ENCODE measurements around the gene SIPA1L3. TPM values are rescaled to one million over a fixed set of nuclear protein-coding genes. Genes with fewer than 3 reads are reported as not detected.

The SIPA1L3 gene
- total RNA-seq, 4 donors from 2014 or later: 11.1 to 25.3 (median 14.5) TPM

DNA sequence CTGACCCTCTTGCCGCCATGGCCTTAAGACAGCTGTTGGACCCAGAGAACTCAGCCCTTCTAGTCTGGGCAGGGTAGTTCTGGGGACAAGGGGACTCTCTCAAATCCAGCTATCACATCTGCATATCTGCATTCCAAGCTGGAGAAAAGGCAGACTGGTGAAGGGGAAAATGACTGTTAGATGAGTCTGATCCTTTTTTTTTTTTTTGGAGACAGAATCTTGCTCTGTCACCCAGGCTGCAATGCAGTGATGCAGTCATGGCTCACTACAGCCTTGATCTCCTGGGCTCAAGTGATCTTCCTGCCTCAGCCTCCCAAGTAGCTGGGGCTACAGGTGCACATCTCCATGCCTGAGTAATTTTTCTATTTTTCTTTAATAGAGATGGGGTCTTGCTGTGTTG, 114.3 kb downstream of the SIPA1L3 start:
- intact Hi-C loops (cut with DNase I): no loop called here

DNA sequence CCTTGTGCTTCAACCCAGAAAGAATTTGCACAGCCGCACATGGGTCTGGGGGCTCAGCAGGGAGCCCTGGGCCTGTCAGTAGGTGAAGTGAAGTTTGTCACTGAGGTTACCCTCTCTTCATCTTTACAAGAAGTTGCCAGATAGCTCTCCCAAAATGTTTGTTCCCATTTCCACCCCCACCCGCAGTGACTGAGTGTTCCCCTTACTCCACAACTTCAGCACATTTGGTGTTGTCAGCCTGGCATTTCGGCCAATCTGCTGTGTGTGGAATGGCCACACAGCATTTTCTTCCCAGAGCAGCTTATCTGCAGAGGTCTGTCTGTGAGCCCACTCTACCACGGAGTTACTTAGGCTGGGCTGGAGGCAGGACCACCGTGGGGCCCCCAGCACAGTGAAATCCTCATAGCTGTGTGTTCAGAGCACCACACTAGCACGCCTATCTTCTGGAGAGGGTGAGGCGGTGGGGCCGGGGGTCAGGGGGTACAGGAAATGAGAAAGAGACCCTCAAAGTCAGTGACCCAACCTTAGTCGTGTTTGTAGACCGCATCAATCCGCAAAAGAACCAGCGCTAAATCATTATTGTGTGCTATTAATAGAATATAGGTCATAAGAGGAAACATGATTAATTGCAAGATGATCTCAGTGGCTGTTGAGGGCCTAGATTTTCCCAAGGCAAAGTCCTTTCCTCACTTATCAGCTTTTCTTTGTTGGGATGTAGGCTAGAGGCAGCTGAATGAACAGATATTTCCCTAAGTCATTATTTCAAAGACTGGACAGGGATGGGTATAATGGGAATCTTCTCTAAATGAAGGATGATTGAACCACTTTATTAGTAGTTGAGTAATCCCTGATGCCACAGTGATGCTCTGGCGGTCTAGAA, 116.0 kb downstream of the SIPA1L3 start:
- H3K27me3 ChIP-seq: no peaks in the 10 kb centered on the region
- TF ChIP-seq, protein P1, sequence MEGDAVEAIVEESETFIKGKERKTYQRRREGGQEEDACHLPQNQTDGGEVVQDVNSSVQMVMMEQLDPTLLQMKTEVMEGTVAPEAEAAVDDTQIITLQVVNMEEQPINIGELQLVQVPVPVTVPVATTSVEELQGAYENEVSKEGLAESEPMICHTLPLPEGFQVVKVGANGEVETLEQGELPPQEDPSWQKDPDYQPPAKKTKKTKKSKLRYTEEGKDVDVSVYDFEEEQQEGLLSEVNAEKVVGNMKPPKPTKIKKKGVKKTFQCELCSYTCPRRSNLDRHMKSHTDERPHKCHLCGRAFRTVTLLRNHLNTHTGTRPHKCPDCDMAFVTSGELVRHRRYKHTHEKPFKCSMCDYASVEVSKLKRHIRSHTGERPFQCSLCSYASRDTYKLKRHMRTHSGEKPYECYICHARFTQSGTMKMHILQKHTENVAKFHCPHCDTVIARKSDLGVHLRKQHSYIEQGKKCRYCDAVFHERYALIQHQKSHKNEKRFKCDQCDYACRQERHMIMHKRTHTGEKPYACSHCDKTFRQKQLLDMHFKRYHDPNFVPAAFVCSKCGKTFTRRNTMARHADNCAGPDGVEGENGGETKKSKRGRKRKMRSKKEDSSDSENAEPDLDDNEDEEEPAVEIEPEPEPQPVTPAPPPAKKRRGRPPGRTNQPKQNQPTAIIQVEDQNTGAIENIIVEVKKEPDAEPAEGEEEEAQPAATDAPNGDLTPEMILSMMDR (IDR thresholded peaks at IDR 0.05): no peak
- no peak for TF ChIP-seq POLR2A (IDR thresholded peaks at IDR 0.05)
- no peaks in the 10 kb centered on the region for H3K36me3 ChIP-seq
- H3K4me1 ChIP-seq: peaks cover 0 to 34% (median 0%) of the 10 kb centered on the region in 3 donors
- H3K4me3 ChIP-seq: no peak overlapping the region
- peak overlapping the region in 2 of 4 donors; percentile 36 to 62 for H3K27ac ChIP-seq
- no peak for DNase-seq
- no peaks in the 10 kb centered on the region for H3K9me3 ChIP-seq
- 69 to 72% methylated on average over 10 to 12 of the region's 13 CpGs for WGBS, 2 donors
- intact Hi-C loops (cut with DNase I): no loop called here

More for the DNA sequence above, 114.3 kb downstream of the SIPA1L3 start:
- WGBS, 2 donors: 83 to 100% methylated on average over 1 of the region's 1 CpG
- H3K4me1 ChIP-seq: peaks cover 0 to 34% (median 0%) of the 10 kb centered on the region in 3 donors
- no peaks in the 10 kb centered on the region for H3K9me3 ChIP-seq
- H3K4me3 ChIP-seq: no peak overlapping the region
- H3K36me3 ChIP-seq: no peaks in the 10 kb centered on the region
- TF ChIP-seq POLR2A (IDR thresholded peaks at IDR 0.05): no peak
- TF ChIP-seq, protein P1 (IDR thresholded peaks at IDR 0.05): no peak
- DNase-seq: no peak
- no peak overlapping the region for H3K27ac ChIP-seq
- H3K27me3 ChIP-seq: no peaks in the 10 kb centered on the region

DNA sequence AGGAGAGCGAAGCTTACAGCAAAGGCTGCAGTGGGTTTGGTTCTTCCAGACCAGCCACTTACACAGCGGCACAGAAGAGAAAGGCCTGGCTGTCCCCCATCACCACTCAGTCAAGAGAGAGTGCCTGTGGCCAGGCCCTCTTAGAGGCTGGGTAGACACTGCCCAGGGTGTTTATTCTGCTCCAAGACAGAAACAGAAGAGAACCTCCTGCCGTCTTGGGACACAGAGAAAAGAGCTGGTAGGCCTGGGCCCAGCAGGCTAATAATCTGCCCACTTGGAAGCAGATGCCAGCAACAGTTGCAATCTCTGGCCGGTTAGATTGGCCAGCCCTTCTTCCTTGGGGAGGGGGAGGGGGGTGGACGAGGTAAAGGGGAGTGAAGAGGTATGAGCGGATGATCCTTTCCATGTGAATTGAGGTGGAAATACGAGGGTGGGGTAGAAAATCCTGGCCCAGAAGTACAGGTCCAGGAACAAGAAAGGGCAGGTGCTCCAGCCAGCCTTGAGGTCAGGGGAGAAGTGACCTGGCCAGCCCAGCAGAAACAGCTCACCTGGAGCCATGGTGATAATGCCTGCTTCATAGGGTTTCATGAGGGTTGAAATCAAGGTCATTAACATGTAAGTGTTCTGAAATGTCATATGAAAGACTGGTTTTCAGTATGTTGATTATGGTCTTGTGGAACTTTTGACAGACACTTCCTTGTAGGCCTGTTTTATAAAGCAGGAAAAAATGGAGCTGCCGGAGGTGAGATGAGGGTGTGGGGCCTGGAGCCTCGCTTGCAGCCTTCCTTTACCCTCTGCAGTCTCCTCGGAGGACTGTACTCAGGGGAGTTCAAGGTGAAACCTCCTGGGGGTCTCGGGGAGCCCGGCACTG, 116.9 kb downstream of the SIPA1L3 start:
- no peak for DNase-seq
- WGBS, 2 donors: 73 to 79% methylated on average over 9 to 12 of the region's 12 CpGs
- H3K4me3 ChIP-seq: no peak overlapping the region
- TF ChIP-seq POLR2A (IDR thresholded peaks at IDR 0.05): no peak
- TF ChIP-seq, protein P1 (IDR thresholded peaks at IDR 0.05): no peak
- no peaks in the 10 kb centered on the region for H3K9me3 ChIP-seq
- no peaks in the 10 kb centered on the region for H3K27me3 ChIP-seq
- intact Hi-C loops (cut with DNase I): no loop called here
- peak overlapping the region in 3 of 4 donors; percentile 36 to 62 (median 53) for H3K27ac ChIP-seq
- H3K4me1 ChIP-seq: peaks cover 0 to 34% (median 0%) of the 10 kb centered on the region in 3 donors
- H3K36me3 ChIP-seq: no peaks in the 10 kb centered on the region

DNA sequence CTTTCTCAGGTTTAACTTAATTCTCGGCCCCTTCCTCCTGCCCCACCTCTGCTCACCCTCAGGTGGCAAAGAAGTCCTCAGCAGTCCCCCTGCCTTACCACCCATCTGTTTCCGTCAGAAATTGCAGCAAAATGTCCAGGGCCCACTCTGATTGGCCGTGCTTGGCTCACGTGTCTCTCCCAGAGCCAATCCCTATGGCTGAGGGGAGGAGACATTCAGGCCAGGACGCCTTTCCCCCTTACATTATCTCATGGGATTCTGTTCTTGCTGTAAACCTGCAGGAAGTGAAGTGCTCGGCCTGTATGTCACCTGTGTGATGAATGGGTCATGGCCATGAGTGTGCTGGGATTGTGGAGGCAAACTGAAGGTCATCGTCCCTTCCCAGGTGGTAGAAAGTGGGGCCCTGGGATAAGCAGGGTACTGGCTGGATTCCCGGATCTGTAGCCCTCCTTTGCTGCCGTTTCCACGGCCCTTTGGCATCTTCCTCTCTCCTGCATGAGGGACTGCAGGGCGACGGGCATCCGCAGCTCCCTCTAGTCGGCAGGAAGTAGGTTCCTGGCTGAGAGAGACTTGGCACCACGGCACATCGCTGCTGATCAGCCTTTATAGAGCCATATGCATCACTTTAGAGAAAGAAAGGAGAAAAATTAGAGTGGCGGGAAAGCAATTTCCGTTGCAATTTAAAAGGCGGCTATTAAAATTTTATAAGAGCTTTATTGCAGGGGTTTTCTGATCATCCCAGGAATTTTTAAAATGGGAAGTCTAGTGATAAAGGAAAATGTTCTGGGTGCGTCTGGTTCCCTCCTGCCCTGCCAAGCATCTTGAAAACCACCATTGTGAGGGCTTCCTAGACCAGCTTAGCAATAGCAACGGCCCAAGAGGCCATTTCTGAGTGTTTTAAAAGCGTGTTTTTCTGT, 118.2 kb downstream of the SIPA1L3 start:
- TF ChIP-seq, protein P1 (IDR thresholded peaks at IDR 0.05): no peak
- TF ChIP-seq POLR2A (IDR thresholded peaks at IDR 0.05): no peak
- DNase-seq: no peak
- Histone ChIP-seq H3K27ac (peak overlapping the region in 3 of 4 donors; percentile 36 to 58 (median 53)), H3K4me3 (no peak overlapping the region), H3K36me3 (peaks cover 0 to 5% (median 4%) of the 10 kb centered on the region in 3 donors), H3K4me1 (peaks cover 0 to 34% (median 0%) of the 10 kb centered on the region in 3 donors), H3K9me3 (no peaks in the 10 kb centered on the region), H3K27me3 (no peaks in the 10 kb centered on the region)
- intact Hi-C loops (cut with DNase I): no loop called here
- 76 to 82% methylated on average over 11 to 18 of the region's 22 CpGs for WGBS, 2 donors
